Transverse colon (tissue), 4 donors: ENCODE data around the gene CDH13. TPM values are rescaled to one million over a fixed set of nuclear protein-coding genes. Genes with fewer than 3 reads are reported as not detected.

Experiments used
- DNase-seq: peaks from one replicate; pipeline ENCODE4 v3.0.0-alpha.2; 2019
- H3K27ac ChIP-seq, 4 donors: fragments of 200-600 bp; sonication (generic); 2 replicates each; pipeline ENCODE4 v1.5.1; 2016 to 2018; ENCODE audit warnings: inconsistent platforms in 4 of 4
- H3K27me3 ChIP-seq: fragments of 200-600 bp; sonication (generic); 2 replicates; pipeline ENCODE4 v1.5.1; 2017; ENCODE audit warnings: inconsistent platforms
- H3K36me3 ChIP-seq, 4 donors: fragments of 200-600 bp; sonication (generic); 2 replicates each; pipeline ENCODE4 v1.5.1; 2017 to 2019; ENCODE audit warnings: inconsistent platforms in 4 of 4
- H3K4me1 ChIP-seq, 4 donors: fragments of 200-600 bp; sonication (generic); 2 replicates each; pipeline ENCODE4 v1.5.1; 2017 to 2020; ENCODE audit warnings: inconsistent platforms in 4 of 4
- H3K4me3 ChIP-seq, 4 donors: fragments of 200-600 bp; sonication (generic); 1 replicate in 1 of 4; 2 replicates in 3 of 4; pipeline versions ENCODE4 v1.5.1 to v1.6.1; 2017 to 2019; ENCODE audit warnings: inconsistent platforms in 4 of 4
- H3K9me3 ChIP-seq, 2 donors: fragments of 200-600 bp; sonication (generic); 2 replicates each; pipeline ENCODE4 v1.5.1; 2017 to 2019; ENCODE audit warnings: inconsistent platforms in 2 of 2
- EP300 ChIP-seq: sonication (generic); formaldehyde crosslinking; IDR thresholded peaks from one replicate; pipeline ENCODE4 v1.6.1; 2017; ENCODE audit warnings: antibody characterized with exemption, low read depth
- POLR2A ChIP-seq: fragments of 450-650 bp; IDR thresholded peaks from one replicate; pipeline ENCODE4 v1.6.1; 2016; ENCODE audit warnings: antibody characterized with exemption, mild to moderate bottlenecking, moderate library complexity
- POLR2AphosphoS5 ChIP-seq, 3 donors: sonication (generic); formaldehyde crosslinking; IDR thresholded peaks; one replicate each; pipeline ENCODE4 v1.6.1; 2016; ENCODE audit warnings: antibody characterized with exemption in 3 of 3
- WGBS, 2 donors: methylation state at CpG; one replicate each; pipeline ENCODE4 v1.1.5; 2018; ENCODE audit warnings: low coverage in 1 of 2; 5-methylcytosine and 5-hydroxymethylcytosine counted together
- in situ Hi-C, 4 donors: fragments of 200-750 bp; cut with MboI; loops; one replicate each; pipeline versions ENCODE4 v1.15.0 to v1.15.1; 2017; ENCODE audit warnings: low sequenced_read_pairs in 3 of 4, low pct_ligation_motif_present in 1 of 4, low pct_unique_long_range_greater_than_20kb in 1 of 4
- intact Hi-C: fragments of 100-400 bp; cut with DNase I; formaldehyde crosslinking; loops from one replicate; pipeline ENCODE4 v1.15.1; 2023; ENCODE audit warnings: low total_unique reads
- total RNA-seq, 4 donors: library from RNA; depleted of rRNA; stranded (reverse); fragments of >200 nt; gene quantifications; one replicate each; pipeline ENCODE4 v1.1.0, GENCODE V29; 2016
- TF ChIP-seq, protein P1 (sequence below), 5 experiments: fragments of 200-600 bp in 3 of 5; fragments of 450-650 bp in 2 of 5; sonication (generic) in 3 of 5; IDR thresholded peaks; 1 replicate in 2 of 5; 2 replicates in 3 of 5; pipeline ENCODE4 v1.5.1; 2016 to 2017; ENCODE audit warnings: antibody characterized with exemption in 5 of 5, inconsistent platforms in 3 of 5, mild to moderate bottlenecking in 2 of 5, moderate library complexity in 1 of 5

The CDH13 gene
- total RNA-seq, 4 donors from 2014 or later, result 3.8 to 28.1 (median 5.8) TPM

DNA sequence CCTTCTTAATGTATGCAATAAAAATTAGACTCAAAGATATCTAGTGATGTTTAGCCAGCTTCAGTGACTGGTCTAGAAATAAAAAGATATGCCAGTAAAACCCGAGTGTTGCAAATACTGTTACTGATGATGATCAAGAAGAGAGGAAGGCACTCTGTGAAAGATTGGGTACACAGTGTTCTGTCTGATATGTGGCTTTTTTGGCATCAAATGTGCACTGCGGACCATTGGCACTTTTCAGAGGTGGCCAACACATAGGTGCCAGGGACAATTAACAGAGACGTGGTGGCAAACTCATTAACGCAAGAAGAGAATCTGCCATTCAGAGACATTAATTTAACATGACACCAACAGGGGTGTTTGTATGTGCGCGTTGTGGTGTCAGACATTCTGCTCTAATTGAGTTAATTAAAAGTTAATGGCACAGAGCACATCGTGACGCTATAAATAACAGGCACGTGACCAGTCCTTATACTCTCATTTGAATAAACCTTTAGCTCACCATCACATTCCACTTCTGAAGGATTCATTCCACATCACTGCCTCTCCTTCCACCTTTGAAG is 631.7 kb downstream of the CDH13 start:
- Histone ChIP-seq H3K4me1 (no peaks in the 10 kb centered on the region), H3K27ac (no peak overlapping the region), H3K4me3 (no peak overlapping the region), H3K9me3 (no peaks in the 10 kb centered on the region), H3K27me3 (no peaks in the 10 kb centered on the region), H3K36me3 (no peaks in the 10 kb centered on the region)
- no peak for DNase-seq
- intact Hi-C loops (no loop called here), in situ Hi-C loops (no loop called here)
- 75 to 93% methylated on average over 9 of the region's 9 CpGs for WGBS, 2 donors
- TF ChIP-seq EP300 (no peak), POLR2A (no peak), POLR2AphosphoS5 (IDR thresholded peaks at IDR 0.05) (no peak)
- TF ChIP-seq, protein P1, sequence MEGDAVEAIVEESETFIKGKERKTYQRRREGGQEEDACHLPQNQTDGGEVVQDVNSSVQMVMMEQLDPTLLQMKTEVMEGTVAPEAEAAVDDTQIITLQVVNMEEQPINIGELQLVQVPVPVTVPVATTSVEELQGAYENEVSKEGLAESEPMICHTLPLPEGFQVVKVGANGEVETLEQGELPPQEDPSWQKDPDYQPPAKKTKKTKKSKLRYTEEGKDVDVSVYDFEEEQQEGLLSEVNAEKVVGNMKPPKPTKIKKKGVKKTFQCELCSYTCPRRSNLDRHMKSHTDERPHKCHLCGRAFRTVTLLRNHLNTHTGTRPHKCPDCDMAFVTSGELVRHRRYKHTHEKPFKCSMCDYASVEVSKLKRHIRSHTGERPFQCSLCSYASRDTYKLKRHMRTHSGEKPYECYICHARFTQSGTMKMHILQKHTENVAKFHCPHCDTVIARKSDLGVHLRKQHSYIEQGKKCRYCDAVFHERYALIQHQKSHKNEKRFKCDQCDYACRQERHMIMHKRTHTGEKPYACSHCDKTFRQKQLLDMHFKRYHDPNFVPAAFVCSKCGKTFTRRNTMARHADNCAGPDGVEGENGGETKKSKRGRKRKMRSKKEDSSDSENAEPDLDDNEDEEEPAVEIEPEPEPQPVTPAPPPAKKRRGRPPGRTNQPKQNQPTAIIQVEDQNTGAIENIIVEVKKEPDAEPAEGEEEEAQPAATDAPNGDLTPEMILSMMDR (IDR thresholded peaks at IDR 0.05), result no peak

DNA sequence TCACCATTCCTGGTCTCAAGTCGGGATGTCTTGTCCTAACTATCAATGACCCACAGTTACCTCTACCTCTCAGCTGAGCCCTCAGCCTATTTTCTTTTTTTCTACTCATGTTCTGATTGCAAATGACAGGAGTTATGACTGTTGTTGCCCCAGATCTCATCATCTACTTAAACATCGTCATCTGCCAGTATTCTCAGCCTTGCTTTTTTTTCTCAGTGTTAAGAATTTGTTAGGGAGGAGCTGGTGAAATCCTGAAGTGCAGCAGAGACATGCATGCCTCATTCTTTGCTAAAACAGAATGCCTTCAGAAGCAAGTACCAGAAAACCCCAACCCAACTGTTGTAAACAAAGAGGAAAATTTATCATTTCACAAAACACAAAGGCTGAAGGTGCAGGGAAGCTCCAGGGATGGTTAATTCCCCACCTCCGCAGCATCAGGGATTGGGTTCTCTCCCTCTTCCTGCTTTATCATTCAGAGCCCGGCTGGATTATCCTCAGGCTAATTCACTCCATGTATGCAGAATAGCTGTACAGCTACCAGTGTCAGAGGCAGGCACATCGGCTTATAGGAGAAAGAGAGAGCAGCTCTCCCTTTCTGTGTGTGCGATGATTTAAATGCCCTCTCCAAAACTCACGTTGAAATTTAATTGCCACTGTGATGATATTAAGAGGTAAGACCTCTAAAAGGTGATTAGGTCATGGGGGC is 640.2 kb downstream of the CDH13 start:
- no peaks in the 10 kb centered on the region for H3K27me3 ChIP-seq
- intact Hi-C loops (no loop called here), in situ Hi-C loops (no loop called here)
- no peaks in the 10 kb centered on the region for H3K9me3 ChIP-seq
- no peak for DNase-seq
- no peak for TF ChIP-seq EP300
- TF ChIP-seq POLR2AphosphoS5 (IDR thresholded peaks at IDR 0.05), result no peak
- TF ChIP-seq POLR2A, result no peak
- TF ChIP-seq, protein P1 (IDR thresholded peaks at IDR 0.05), result no peak
- no peaks in the 10 kb centered on the region for H3K36me3 ChIP-seq
- H3K4me1 ChIP-seq, result no peaks in the 10 kb centered on the region
- 78 to 91% methylated on average over 5 to 7 of the region's 7 CpGs for WGBS, 2 donors
- no peak overlapping the region for H3K27ac ChIP-seq
- H3K4me3 ChIP-seq, result no peak overlapping the region

- Histone ChIP-seq H3K27me3 (no peaks in the 10 kb centered on the region), H3K9me3 (no peaks in the 10 kb centered on the region), H3K36me3 (no peaks in the 10 kb centered on the region), H3K4me1 (no peaks in the 10 kb centered on the region), H3K27ac (no peak overlapping the region), H3K4me3 (no peak overlapping the region)
- TF ChIP-seq POLR2AphosphoS5 (IDR thresholded peaks at IDR 0.05) (no peak), EP300 (no peak), POLR2A (no peak)
- TF ChIP-seq, protein P1 (IDR thresholded peaks at IDR 0.05), result no peak
- DNase-seq, result no peak
- in situ Hi-C loops, result no loop called here
- WGBS, 2 donors, result 70 to 77% methylated on average over 2 to 3 of the region's 3 CpGs
- intact Hi-C loops, result no loop called here
These were observed 641.4 kb downstream of the CDH13 start for GRCh38 chr16:83268169-83268568.

DNA sequence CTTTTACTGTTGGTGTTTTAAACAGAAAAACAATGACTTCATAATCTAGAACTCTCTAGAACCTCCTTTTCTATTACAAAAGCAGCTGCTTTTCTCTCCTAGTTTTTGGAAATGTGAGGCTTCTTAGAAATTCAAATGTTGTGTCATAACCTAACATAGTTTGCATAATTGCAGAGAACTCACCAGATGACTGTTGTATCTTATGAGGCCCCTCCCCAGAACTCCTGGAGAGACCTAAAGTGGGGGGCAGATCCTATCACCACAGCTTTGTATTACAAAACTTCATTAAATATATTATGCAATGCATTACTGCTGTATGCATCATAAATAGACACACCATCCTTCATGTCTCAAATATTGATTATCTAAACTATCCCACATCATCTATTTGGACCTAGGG is 642.3 kb downstream of the CDH13 start:
- Histone ChIP-seq H3K36me3 (no peaks in the 10 kb centered on the region), H3K9me3 (no peaks in the 10 kb centered on the region), H3K27me3 (no peaks in the 10 kb centered on the region), H3K4me3 (no peak overlapping the region), H3K27ac (no peak overlapping the region), H3K4me1 (no peaks in the 10 kb centered on the region)
- in situ Hi-C loops (no loop called here), intact Hi-C loops (no loop called here)
- TF ChIP-seq POLR2A, result no peak
- TF ChIP-seq, protein P1 (IDR thresholded peaks at IDR 0.05), result no peak
- TF ChIP-seq POLR2AphosphoS5 (IDR thresholded peaks at IDR 0.05), result no peak
- TF ChIP-seq EP300, result no peak
- DNase-seq, result no peak
